NCI-H146 treated with DMSO at 0.1 percent for 48 hours (cell line): ENCODE data around the gene FGD3.

ENCODE experiments used
- DNase-seq: peaks from one replicate; lab custom pipeline; 2025; ENCODE audit not compliant: unreplicated experiment; lab: John Stamatoyannopoulos, UW

FGD3 gene

GRCh38 chr9:93068956-93069355 is 121.6 kb downstream of the FGD3 start:
- DNase-seq: no peak

- DNase-seq: no peak
Observed at GRCh38 chr9:93071464-93071863, 124.1 kb downstream of the FGD3 start.

- no peak for DNase-seq
Observed at GRCh38 chr9:93072383-93072795, 125.1 kb downstream of the FGD3 start.

GRCh38 chr9:93076101-93076791 is 128.9 kb downstream of the FGD3 start:
- no peak for DNase-seq

- no peak for DNase-seq
Observed at GRCh38 chr9:93076792-93077128, 129.4 kb downstream of the FGD3 start.

- no peak for DNase-seq
Observed at GRCh38 chr9:93077367-93077766, 130.0 kb downstream of the FGD3 start.

GRCh38 chr9:93077811-93078210 is 130.5 kb downstream of the FGD3 start:
- no peak for DNase-seq

- DNase-seq: no peak
Observed at GRCh38 chr9:93079371-93079770, 132.0 kb downstream of the FGD3 start.

- DNase-seq: no peak
Observed at GRCh38 chr9:93080406-93080805, 133.1 kb downstream of the FGD3 start.

GRCh38 chr9:93081081-93081529 is 133.8 kb downstream of the FGD3 start:
- DNase-seq: no peak

GRCh38 chr9:93081931-93082330 is 134.6 kb downstream of the FGD3 start:
- DNase-seq: no peak

- DNase-seq: no peak
Observed at GRCh38 chr9:93082841-93083411, 135.6 kb downstream of the FGD3 start.

- DNase-seq: no peak
Observed at GRCh38 chr9:93083592-93084470, 136.5 kb downstream of the FGD3 start.

- no peak for DNase-seq
Observed at GRCh38 chr9:93084471-93084881, 137.2 kb downstream of the FGD3 start.

- no peak for DNase-seq
Observed at GRCh38 chr9:93085676-93086075, 138.4 kb downstream of the FGD3 start.
